GM12864 (cell line): ENCODE measurements around the gene UQCRQ.

ENCODE experiments used
- DNase-seq: peaks from one replicate; pipeline ENCODE4 v3.0.0-alpha.2; 2011; ENCODE audit warnings: low read depth
- H3K4me3 ChIP-seq: 2 replicates; pipeline ENCODE4 v1.5.1; 2011; ENCODE audit warnings: mild to moderate bottlenecking, low read depth, low read length, control low read depth
- CTCF ChIP-seq: IDR thresholded peaks from 2 replicates; pipeline ENCODE4 v1.5.1; 2011; ENCODE audit warnings: low read depth, mild to moderate bottlenecking, moderate library complexity, low read length, control low read depth, inconsistent platforms; ENCODE audit errors: missing control alignments

UQCRQ gene

DNA sequence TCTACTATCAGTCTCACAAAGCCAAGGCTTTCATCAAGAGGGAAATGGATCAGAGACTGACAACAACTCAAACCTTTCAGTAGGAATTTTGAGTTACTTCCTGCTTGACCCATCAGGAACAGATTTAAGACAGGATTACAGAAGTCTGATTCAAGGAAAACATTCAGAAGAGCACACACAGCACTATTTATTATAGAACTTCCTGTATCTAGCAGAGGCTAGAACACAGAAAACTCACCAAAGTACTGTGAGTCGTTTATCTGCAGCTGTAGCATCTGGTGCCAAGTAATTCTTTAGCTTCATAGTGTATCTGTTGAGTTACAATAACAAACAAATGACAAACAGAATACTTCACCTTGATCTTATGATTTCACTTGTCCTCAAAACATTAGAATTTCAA lies 20.8 kb downstream of the UQCRQ start:
- H3K4me3 ChIP-seq, result no peak overlapping the region
- TF ChIP-seq CTCF, result no peak

GRCh38 chr5:132889501-132889900 lies 23.1 kb downstream of the UQCRQ start:
- H3K4me3 ChIP-seq, result no peak overlapping the region
- TF ChIP-seq CTCF, result no peak
- DNase-seq, result no peak

More for the DNA sequence above, 20.8 kb downstream of the UQCRQ start:
- no peak for DNase-seq

GRCh38 chr5:132890817-132891216 lies 24.4 kb downstream of the UQCRQ start:
- DNase-seq, result no peak
- no peak for TF ChIP-seq CTCF
- no peak overlapping the region for H3K4me3 ChIP-seq

GRCh38 chr5:132895719-132896305 lies 29.4 kb downstream of the UQCRQ start:
- TF ChIP-seq CTCF, result no peak
- no peak for DNase-seq
- no peak overlapping the region for H3K4me3 ChIP-seq

DNA sequence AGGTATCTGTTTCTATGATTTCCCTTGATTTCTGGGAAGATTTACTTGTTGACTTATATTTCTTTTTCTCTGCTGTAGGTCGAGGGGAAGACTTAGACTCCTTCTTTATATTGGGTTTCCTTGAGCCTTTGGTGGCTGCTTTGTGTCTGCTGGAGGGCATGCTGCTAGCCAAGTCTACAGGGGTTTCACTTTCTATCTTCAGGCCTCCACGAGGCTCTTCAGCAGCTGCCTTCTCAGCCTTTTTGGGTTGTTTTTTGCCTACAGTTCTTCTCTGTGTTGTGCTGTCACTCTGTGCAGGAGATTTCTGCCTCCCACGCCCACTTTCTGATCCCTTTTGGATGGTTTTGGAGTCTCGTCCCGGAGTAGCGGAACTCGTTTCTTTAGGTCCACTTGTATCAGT lies 30.2 kb downstream of the UQCRQ start:
- DNase-seq, result no peak
- no peak overlapping the region for H3K4me3 ChIP-seq
- TF ChIP-seq CTCF, result no peak

DNA sequence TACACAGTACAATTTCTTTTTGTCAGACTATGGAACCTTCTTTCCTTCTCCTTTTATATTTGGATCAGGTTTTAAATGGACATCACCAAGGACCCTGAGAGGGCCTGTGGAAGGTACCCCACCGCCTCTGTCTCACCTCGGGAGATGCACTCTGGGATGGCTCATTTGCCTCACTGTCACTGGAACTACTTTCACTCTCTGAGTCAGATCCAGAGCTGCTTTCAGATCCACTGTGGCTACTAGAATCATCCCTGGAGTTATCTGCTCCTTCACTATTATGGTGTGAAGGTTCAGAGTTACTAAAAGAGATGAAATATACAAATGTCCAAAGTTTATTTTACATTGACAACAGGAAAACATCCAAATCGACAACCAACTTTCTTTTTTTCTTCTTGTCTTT lies 31.7 kb downstream of the UQCRQ start:
- TF ChIP-seq CTCF, result no peak
- no peak overlapping the region for H3K4me3 ChIP-seq
- no peak for DNase-seq

GRCh38 chr5:132901036-132901435 lies 34.6 kb downstream of the UQCRQ start:
- no peak for TF ChIP-seq CTCF
- H3K4me3 ChIP-seq, result no peak overlapping the region
- no peak for DNase-seq
